ENCODE data around the gene SAMD4B. TPM values are rescaled to one million over a fixed set of nuclear protein-coding genes. Genes with fewer than 3 reads are reported as not detected.

Gene SAMD4B
- total RNA-seq, 1 donor from 2014 or later: 100 TPM

DNA sequence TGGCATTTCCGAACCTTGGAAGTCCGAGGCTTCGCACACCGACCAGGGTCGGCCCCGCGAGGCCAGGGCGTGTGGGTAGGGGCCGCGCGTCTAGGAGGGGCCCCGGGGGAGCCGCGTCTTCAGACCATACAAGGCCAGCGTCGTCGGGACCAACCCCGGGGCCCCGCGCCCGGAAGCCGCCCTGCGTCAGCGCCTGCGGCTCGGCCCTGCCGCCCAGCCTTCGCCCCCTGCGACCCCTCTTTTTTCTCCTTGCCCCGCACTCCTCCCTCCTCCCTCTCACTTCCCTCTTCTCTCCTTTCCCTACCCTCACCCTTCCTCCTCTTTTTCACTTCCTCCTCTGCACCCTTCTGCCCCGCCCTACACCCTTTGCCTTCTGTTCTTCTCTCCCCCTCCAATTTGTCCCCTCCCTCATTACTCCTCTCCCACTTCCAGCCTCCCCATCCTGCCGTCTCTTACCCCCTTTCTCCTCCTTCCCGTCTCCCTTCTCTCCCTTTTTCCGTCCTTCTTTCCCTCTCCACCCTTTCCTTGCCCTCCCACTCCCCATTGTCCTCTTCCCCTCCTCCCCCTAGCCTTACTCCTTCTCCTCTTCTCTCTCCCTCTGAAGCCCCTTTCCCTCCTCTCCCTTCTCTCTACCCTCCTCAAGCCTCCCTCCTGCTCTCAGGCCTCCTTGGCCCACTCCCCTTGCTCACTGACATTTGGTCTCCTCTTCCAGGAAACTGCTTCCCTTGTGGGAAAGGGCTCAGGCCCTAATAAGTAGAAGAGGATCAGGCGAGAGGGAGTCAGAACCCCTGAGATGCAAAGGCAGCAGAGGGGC, 68.0 kb downstream of the SAMD4B start:
- DNase-seq (ENCODE audit: low read depth): peak; percentile 38

DNA sequence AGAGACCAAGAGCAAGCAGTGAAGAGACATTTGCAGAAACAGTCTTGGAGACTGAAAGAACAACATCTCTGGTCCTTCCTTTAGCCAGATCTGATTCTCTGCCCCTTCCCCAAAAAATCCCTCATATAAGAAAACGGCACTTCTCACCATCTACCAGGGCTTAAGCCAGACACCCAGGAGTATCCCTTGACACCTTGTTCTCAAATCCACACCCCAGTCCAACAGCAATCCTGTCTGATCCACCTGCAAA, 68.5 kb downstream of the SAMD4B start:
- no peak for DNase-seq (ENCODE audit: low read depth)

DNA sequence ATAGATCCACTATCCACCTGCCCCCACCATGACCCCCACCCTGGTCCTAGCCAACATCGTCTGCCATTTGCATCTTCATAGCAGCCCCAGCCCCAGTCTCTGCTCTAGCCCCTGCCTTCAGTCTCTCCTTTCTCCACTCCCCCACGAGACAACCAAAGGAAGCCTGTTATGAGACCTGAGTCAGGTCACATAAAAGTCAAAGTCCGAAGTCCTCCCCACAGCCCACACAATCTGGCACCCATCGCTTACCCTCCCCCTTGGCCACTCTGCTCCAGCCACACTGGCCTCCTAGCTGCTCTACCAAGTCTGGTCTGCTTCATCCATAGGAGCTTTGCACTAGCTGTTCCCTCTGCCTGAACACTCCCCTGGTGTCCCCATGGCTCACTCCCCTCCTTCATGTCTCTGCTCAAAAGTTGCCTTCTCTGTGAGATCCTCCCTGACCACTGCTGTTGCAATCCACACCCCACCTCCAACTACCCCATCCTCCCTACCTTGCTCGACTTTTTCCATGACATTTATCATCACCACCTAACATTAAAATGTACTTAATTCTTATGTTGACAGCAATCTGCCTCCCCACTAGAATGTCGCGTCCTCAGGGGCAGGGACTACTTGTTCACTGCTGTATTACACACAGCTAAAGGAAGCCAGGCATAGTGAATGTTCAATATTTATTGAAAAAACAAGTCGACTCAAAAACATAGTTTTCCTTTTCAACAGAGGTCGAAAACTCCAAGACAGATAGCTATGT, 69.0 kb downstream of the SAMD4B start:
- DNase-seq (ENCODE audit: low read depth): peak; percentile 74

DNA sequence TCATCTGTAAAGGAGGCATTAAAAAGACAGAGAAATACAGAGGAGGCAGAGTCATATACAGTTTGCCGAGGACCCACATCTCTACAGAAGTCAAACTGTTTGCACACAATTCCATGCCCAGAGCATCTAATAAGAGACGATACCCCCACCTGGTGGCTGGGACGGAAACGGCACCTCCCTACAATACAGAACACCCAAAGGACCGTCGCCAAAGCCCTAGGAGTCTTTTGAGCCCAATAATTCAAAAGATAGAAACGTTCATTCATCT, 69.5 kb downstream of the SAMD4B start:
- DNase-seq (ENCODE audit: low read depth): peak; percentile 88

DNA sequence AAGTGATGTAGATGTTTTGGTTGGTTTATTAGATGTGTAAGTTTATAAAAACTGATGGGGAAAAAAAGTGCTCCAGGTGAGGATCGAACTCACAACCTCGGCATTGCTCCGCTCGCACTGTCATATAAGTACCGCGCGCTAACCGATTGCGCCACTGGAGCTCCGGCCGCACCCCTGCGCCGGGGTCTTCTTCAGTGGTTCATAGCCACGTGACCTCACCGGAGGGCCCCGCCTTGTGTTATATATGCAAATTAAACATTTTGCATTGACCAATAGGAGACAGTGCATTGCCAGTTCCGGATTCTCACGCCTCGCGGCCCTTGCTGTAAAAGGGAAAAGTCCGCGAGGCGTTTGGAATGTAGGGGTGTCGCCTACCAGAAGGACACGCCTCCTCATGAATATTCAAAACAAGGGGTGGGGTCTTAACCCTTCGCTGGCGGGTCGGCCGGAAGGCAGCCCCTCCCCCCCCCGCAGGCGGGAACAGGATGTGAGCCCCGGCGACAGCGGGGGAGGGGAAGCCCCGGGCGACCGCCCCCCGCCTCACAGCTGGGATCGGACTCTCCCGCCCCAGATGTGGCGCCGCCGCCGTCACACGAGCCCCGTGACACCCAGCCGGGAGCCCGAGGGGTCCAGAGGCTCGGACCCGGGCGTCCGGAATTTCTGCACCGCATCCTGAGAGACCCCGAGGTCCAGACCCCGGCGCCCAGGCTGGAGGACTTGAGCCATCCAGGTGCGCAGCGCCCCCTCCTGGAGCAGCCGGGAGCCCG, 70.1 kb downstream of the SAMD4B start, which contains the start of gene PLEKHG2:
PLEKHG2 (plus strand) TSS at position 570 of the 767 bp plus-strand sequence. CDS start 1,418 bp downstream, outside the sequence.
- peak; percentile 99 for DNase-seq (ENCODE audit: low read depth)

DNA sequence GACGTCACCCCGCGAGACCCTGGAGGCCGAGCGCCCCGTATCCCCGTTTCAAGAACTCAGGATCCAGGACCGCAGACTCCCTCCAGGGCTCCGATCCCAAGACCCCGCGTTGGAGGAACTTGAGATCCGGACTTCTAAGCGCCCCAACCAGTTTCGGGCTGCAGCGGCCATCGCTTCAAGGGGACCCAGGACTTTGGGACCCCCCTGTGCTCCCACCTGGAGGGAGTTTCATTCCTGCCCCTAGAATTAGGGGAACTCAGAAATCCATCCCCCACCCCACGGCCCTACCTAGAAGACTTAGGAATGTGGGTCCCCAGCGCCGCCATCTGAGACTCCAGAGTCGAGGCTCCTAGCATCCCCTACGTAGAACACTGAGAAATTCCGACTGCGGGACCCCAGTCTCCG, 70.6 kb downstream of the SAMD4B start:
- no peak for DNase-seq (ENCODE audit: low read depth)

DNA sequence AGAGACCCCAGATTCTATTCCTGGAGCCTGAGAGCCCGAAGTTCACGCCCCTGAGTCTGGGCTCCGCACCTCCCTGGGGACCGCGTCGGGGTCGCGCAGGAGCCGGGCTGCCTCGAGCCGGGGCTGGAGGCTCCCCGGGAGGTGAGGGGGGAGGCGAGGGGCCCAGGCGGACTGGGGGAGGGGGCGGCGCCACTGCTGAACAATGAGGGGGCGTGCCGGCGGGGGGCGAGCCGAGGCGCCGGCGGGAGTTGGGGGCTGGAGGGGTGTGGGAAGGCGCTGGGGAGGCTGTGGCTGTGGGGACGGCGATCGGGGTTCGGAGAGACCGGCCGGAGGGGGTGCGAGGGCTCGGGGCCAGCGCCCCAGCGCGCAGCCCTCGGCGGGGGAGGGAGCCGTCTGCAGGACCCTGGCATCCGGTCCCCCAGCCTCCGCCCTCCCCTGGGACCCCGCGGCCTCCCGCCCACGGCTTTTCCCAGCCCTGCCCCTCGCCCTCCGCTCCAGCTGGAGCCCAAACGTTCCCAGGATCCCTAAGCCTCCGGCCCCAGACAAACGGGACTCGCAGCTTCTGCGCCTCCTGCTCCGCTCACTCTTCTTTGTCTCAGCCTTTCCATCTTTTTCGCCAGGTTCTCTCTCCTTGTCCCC, 71.2 kb downstream of the SAMD4B start:
- DNase-seq (ENCODE audit: low read depth): no peak

DNA sequence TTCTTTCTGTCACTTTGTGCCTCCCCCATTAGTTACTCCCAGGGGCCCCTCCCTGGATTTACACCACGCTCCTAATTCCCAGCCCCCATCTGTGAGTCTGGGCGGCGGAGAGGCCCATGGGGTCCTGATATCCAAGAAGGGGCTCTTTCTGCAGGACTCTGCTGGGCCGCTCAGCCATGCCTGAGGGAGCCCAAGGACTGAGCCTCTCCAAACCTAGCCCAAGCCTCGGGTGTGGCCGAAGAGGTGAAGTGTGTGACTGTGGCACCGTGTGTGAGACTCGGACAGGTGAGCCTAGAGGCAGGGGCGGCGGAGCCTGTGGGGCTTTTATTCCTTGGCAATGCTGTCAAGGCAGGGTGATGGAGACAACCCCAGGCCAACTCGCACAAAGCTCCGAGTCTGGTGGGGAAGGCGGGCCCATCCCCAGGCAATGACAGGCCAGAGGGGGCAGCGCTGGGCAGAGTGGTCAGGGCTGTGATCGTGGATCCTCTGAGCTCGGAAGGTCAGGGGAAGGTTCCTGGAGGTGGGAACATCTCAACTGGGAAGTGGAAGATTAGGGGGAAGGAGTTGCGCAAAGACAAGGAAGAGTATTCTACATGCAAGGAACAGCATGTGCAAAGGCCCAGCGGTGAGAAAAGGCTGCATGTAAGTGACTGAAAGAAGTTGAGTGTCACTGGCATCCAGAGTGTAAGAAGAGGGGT, 71.8 kb downstream of the SAMD4B start:
- DNase-seq (ENCODE audit: low read depth): no peak

DNA sequence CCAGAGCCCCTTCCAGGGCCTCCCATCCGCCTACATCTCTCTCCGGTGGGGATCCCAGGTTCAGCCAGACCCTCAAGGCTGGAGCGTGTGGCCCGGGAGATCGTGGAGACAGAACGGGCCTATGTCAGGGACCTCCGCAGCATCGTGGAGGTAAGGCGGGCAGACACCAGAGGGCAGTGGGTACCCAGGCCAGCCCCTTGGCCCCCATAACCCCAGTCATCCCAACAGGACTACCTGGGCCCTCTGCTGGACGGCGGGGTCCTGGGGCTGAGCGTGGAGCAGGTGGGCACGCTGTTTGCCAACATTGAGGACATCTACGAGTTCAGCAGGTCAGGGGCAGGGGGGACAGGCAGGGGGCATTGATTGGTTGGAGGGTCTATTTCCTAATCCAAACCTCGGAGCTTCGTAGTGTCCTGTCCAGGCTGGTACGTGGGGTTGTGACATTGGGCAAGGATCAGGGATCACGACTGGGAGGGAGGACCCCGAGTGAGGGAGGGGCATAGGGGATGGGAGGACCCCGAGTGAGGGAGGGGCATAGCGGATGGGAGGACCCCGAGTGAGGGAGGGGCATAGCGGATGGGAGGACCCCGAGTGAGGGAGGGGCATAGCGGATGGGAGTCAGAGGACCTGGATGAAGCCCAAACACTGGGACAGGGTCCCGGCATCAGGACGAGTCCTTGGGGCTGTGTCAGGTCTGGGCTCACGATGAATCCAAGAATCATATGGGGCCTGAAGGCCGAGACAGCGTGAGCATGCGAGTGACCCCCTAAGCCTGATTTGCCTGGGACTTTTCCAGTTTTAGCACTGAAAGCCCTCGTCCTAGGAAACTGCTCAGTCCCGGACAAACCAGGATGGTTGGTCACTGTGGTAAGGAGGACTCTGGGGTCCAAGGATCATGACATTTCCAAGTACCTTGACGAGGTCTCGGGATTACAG, 73.2 kb downstream of the SAMD4B start:
- no peak for DNase-seq (ENCODE audit: low read depth)

DNA sequence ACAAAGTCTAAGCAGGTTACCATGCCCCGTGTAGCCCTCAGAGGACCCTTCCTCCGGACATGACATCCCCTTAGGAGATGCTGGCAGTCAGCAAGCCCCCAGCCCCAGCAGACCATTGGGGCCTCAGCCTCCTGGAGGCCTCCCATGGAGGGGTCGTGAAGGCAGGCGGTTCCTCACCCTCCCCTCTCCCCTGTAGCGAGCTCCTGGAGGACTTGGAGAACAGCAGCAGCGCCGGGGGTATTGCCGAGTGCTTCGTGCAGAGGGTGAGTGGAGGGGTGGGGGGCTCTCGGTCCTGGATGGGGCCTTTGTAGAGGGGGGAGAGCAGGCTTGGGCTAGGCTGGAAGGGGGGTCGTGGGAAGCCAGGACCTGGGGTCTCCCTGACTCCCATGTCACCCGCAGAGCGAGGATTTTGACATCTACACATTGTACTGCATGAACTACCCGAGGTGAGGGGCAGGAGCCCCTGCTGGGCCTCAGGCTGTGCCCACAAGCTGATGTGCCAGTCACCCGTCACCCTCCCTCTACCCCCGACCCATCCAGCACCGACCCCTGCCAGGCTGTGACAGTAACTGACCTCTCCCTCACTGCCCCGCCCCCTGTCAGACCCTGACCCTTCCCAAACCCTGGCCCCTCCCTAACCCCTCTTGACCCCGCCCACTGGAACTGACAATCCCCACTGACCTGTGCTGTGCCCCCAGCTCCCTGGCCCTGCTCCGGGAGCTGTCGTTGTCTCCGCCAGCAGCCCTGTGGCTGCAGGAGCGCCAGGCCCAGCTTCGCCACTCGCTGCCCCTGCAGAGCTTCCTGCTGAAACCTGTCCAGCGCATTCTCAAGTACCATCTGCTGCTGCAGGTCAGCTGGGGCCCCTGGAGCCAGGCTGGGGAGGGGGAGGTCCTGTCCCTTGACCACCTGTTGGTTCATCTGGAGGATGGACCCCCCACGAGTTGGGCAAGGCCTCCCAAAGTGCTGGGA, 74.2 kb downstream of the SAMD4B start:
- no peak for DNase-seq (ENCODE audit: low read depth)

DNA sequence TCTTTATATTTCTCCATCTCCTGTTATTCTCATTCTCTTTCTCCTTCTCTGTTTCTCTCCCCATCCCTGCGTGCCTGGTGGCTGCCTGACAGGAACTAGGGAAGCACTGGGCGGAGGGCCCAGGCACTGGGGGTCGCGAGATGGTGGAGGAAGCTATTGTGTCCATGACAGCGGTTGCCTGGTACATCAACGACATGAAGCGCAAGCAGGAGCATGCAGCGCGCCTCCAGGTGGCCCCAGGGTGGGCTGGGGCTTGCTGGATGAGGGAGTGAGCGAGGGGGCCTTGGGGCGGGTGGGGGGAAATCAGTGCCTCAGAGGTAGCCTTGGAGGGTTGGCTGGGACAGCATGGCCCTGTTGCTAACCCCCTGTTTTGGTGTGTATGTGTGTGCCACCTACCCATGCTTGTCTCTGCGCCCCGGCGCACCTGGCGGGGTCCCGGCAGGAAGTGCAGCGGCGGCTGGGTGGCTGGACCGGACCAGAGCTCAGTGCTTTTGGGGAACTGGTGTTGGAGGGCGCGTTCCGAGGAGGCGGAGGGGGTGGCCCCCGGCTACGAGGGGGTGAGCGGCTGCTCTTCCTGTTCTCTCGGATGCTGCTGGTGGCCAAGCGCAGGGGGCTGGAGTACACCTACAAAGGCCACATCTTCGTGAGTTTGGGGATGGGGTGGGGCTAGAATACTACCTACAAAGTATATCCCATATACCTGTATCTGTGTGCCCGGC, 75.4 kb downstream of the SAMD4B start:
- DNase-seq (ENCODE audit: low read depth): no peak

DNA sequence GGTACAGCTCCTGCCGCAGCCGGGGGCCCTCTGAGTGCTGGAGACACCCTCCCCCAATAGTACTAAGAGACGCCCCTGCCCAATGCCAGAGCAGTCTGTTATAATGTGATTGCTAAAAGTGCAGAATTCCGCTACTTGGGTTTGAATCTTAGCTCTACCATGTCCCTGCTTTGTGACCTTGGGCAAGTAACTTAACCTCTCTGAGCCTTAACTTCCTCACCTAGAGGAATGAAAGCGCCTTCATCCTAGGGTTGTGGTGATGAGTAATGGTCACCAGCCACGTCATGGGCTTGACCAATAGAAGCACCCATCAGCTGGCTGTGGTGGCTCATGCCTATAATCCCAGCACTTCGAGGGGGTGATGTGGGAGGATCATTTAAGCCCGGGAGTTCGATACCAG, 76.8 kb downstream of the SAMD4B start:
- no peak for DNase-seq (ENCODE audit: low read depth)

DNA sequence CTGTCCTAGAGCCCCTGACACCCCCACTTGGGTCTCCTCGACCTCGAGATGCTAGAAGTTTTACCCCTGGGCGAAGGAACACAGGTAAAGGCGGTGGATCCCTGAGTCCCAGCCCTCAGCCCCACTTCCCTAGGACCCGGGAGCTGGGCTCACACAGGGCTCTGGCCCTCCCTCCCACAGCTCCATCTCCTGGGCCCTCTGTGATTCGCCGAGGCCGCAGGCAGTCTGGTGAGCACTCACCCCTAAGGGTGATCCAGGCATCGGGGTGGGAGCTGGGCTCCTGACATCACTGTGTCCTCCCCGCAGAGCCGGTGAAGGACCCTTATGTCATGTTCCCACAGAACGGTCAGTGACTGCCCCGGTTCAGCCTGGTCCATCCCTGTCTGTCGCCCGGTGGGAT, 78.5 kb downstream of the SAMD4B start:
- no peak for DNase-seq (ENCODE audit: low read depth)

DNA sequence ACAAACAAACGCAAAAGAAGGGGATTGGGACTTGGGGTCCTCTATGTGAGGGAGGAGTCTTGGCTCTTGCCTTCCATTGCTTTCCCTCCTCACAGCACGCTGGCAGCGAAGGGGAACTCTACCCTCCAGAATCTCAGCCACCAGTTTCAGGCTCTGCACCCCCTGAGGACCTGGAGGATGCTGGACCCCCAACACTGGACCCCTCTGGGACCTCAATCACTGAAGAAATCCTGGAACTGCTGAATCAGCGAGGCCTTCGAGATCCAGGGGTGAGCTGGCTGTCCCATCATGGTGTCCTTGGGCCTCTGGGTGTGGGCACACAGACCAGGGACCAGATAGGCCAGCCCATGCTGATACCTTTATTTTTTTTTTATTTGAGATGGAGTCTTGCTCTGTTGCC, 79.8 kb downstream of the SAMD4B start:
- DNase-seq (ENCODE audit: low read depth): no peak

DNA sequence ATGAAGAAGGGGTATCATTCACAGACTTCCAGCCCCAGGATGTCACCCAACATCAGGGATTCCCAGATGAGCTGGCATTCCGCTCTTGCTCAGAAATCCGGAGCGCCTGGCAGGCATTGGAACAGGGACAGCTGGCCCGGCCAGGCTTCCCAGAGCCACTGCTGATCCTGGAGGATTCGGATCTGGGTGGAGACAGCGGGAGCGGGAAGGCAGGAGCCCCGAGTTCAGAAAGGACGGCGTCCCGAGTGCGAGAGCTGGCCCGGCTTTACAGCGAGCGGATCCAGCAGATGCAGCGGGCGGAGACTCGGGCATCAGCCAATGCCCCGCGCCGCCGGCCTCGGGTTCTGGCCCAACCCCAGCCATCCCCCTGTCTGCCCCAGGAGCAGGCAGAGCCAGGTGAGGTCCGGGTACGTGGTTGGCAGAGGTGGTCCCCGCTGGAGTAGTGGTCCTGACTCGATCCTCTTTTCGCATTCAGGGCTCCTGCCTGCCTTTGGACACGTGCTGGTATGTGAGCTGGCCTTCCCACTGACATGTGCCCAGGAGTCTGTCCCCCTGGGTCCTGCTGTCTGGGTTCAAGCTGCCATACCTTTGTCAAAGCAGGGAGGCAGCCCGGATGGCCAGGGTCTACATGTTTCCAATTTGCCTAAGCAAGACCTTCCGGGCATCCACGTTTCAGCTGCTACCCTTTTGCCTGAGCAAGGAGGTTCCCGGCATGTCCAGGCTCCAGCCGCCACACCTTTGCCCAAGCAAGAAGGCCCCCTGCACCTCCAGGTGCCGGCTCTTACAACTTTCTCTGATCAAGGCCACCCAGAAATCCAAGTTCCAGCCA, 81.3 kb downstream of the SAMD4B start:
- no peak for DNase-seq (ENCODE audit: low read depth)

DNA sequence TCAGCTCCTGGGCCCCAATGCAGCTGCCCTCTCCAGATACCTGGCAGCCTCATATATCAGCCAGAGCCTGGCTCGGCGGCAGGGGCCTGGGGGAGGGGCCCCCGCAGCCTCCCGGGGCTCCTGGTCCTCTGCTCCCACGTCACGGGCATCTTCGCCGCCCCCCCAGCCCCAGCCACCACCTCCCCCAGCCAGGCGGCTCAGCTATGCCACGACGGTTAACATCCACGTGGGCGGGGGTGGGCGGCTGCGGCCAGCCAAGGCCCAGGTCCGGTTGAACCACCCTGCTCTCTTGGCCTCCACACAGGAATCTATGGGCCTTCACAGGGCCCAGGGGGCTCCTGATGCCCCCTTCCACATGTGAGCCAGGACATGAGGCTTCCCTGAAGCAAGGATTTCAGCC, 82.7 kb downstream of the SAMD4B start:
- no peak for DNase-seq (ENCODE audit: low read depth)

DNA sequence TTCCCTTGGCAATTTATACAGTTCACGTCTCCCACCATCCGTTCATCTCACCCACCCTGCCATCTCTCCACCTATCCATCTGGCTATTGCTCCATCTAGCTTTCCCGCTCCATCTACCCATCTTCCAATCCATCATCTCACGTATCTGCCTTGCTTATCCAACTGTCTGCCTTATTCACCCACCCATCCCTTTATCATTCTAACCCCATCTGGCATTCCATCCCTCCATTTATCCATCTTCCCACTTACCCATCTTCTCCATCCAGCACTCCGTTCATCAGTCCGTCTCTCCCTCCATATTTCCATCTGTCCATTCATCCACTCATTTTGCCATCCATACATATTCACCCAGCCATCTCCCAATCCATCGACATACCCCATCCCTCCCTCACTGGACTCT, 83.5 kb downstream of the SAMD4B start:
- no peak for DNase-seq (ENCODE audit: low read depth)

DNA sequence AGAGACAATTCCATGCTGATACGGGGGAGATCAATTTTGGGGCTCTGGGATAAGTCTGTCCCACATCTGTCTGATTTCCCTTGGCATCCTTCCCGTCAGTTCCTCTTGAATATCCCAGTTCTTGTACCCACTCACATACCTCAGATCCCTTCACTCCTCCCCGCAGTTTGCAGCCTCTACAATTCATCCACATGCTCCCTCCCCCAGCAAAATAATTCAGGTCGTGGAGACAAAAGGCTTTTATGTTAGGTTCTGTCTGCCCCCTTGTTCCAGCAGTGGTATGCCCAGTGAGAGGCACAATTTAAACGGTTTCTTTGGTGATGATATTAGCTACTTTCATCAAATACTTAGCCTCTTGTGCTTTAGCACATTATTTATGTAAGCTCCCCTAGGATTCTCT, 83.9 kb downstream of the SAMD4B start:
- no peak for DNase-seq (ENCODE audit: low read depth)

Measured in renal cortical epithelial cell (primary cell).